ENCODE results near the gene AFG1L.

- TF ChIP-seq FOXM1 (IDR thresholded peaks at IDR 0.05; ENCODE audit: borderline replicate concordance), result no peak
- TF ChIP-seq SUZ12 (IDR thresholded peaks at IDR 0.05), result no peak
These were observed 44.5 kb upstream of the AFG1L start for GRCh38 chr6:108250240-108250866.

All from HEK293T (cell line).